RWPE2 (cell line): ENCODE data around the gene MRPL52.

Experiments
- ATAC-seq: fragments of 200-7000 bp; cut with Tn5 transposase; 3 replicates; pipeline ENCODE4 v1.9.1; 2021; ENCODE audit warnings: low read depth
- DNase-seq: peaks from one replicate; pipeline ENCODE4 v3.0.0-alpha.2; 2020; ENCODE audit warnings: low spot score
- H3K27ac ChIP-seq: fragments of 450-650 bp; 2 replicates; pipeline ENCODE4 v1.5.1; 2017; ENCODE audit warnings: mild to moderate bottlenecking; ENCODE audit not compliant: poor library complexity, severe bottlenecking
- H3K27me3 ChIP-seq: fragments of 250-450 bp; sonication (Bioruptor Pico); 2 replicates; pipeline ENCODE4 v1.5.1; 2021; ENCODE audit warnings: mild to moderate bottlenecking, moderate library complexity; ENCODE audit not compliant: insufficient read depth, poor library complexity, severe bottlenecking
- H3K36me3 ChIP-seq: fragments of 250-450 bp; sonication (Bioruptor Pico); 2 replicates; pipeline ENCODE4 v1.5.1; 2020; ENCODE audit warnings: low read depth, mild to moderate bottlenecking, moderate library complexity
- H3K4me1 ChIP-seq: fragments of 250-450 bp; sonication (Bioruptor Pico); 2 replicates; pipeline ENCODE4 v1.5.1; 2021; ENCODE audit warnings: mild to moderate bottlenecking, moderate library complexity; ENCODE audit not compliant: insufficient read depth, poor library complexity, severe bottlenecking
- H3K4me3 ChIP-seq: fragments of 250-450 bp; sonication (Bioruptor Pico); 2 replicates; pipeline ENCODE4 v1.5.1; 2021; ENCODE audit warnings: mild to moderate bottlenecking, moderate library complexity; ENCODE audit not compliant: severe bottlenecking
- H3K9me3 ChIP-seq: fragments of 250-450 bp; sonication (Bioruptor Pico); 2 replicates; pipeline ENCODE4 v1.5.1; 2021; ENCODE audit warnings: mild to moderate bottlenecking, moderate library complexity; ENCODE audit not compliant: severe bottlenecking
- CTCF ChIP-seq: fragments of 450-650 bp; IDR thresholded peaks from one replicate; pipeline ENCODE4 v1.5.1; 2017; ENCODE audit warnings: mild to moderate bottlenecking, moderate library complexity; ENCODE audit not compliant: poor library complexity, severe bottlenecking

MRPL52 gene

DNA sequence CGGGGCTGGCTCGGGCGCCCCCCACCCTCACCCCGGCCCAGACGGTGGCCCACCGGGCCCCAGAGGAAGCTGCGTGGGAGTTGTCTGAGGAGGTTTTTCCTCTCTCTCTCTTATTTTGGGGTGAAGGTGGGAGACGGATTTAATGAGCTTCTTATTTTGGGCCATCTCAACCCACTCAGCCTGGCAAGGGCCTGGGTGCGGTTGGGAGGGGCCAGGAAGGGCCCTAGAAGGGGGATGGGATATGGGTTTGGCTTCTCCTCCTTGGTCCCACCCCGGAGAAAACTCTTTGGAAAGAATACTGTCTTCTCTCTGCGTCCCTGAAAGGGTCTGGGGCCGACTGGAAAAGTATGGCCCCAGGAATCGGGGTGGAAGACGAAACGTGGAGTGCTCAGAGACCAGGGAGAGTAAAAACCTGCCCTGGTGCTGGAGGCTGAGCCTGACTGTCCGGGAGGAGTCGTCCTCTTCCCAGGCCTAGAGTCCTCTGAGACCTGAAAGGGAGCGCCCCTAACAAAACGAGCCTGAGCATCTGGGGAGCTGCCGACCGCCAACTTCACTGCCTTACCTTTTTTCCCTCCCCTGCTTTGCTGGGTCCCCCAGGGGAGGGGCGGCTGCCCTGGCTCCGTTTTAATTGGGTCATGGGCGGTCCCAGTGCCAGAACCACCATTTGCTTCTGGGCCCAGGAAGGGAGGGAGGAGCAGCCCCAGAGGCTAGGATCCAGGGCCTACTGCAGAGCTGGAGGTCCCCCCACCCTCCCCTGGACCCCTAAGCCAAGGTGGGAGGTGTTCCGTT is 8.3 kb downstream of the MRPL52 start:
- no peak for TF ChIP-seq CTCF
- no peaks in the 10 kb centered on the region for H3K9me3 ChIP-seq
- H3K4me3 ChIP-seq = peak overlapping the region; percentile 93
- H3K27ac ChIP-seq = peak overlapping the region; percentile 98
- DNase-seq = no peak
- H3K4me1 ChIP-seq = peaks cover 23% of the 10 kb centered on the region
- H3K36me3 ChIP-seq = peaks cover 77% of the 10 kb centered on the region
- peak; percentile 29 for ATAC-seq
- no peaks in the 10 kb centered on the region for H3K27me3 ChIP-seq

DNA sequence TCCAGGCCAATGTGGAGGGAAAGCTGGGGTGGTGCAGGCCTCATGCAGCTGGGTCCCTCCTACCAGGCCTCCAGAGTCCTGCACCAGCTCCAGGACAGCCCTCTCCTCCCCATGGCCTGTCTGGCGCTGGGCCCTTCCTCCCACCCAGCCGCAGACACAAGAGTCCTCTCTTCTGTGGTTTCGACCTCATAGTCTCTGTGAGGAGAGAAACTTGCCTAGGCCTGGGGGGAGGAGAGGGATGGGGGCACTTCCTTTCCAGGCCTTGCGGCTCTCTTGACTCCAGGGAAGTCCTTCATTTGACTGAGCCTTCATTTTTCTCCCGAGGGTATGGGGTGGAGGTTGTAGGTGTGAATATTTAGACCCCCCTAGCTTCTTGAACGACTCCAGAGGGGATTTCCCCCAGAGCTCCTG is 8.9 kb downstream of the MRPL52 start:
- Histone ChIP-seq H3K4me3 (peak overlapping the region; percentile 93), H3K27me3 (no peaks in the 10 kb centered on the region), H3K36me3 (peaks cover 77% of the 10 kb centered on the region), H3K9me3 (no peaks in the 10 kb centered on the region), H3K27ac (peak overlapping the region; percentile 98), H3K4me1 (peaks cover 23% of the 10 kb centered on the region)
- peak; percentile 8 for ATAC-seq
- TF ChIP-seq CTCF = no peak
- DNase-seq = no peak

DNA sequence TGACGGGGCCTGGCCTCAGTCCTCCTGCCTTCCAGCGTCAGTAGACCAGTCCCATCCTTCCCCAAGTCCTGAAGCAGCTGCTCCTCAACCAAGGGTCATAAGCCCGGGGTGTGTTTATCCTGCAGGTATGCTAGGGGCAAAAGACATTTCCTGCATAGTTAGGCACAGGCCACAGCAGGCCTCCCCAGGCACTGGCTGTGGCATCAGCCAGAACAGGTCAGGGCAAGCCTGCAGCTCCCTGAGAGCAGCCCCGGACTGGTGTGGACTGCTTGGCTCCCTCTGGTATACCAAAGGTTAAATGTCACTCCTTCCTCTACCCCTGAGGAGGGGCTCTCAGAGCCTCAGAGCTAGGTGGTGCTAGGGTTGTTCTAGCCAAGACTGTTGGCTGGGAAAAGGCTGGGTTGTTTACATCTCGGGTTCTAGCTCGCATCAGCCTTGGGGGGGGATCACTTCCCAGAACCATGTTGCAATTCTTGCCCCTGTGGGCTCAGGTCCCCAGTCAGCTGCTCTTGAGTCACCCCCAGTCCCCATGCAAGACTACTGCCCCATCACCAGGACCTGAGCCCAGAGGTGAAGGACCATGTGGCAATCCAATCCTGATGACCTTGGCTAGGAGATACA is 9.6 kb downstream of the MRPL52 start:
- H3K9me3 ChIP-seq = no peaks in the 10 kb centered on the region
- no peak for TF ChIP-seq CTCF
- peaks cover 23% of the 10 kb centered on the region for H3K4me1 ChIP-seq
- H3K4me3 ChIP-seq = peak overlapping the region; percentile 93
- H3K36me3 ChIP-seq = peaks cover 77% of the 10 kb centered on the region
- H3K27me3 ChIP-seq = no peaks in the 10 kb centered on the region
- peak; percentile 82 for ATAC-seq
- DNase-seq = peak; percentile 94
- H3K27ac ChIP-seq = peak overlapping the region; percentile 98

DNA sequence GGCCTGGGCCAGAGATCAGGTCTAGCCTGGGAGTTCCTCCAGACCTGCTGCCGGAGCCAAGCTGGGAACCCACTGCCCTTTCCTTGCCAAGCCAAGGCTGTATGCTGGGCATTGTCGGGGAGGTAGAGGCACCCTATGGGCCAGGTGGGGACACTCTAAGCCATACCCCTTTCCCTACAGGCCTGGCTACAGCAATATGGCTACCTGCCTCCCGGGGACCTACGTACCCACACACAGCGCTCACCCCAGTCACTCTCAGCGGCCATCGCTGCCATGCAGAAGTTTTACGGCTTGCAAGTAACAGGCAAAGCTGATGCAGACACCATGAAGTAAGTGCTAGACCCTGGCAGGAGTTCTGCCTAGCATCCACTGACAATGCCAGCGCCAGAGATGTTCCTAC is 11.6 kb downstream of the MRPL52 start:
- no peak overlapping the region for H3K4me3 ChIP-seq
- DNase-seq = no peak
- no peak for ATAC-seq
- H3K4me1 ChIP-seq = peaks cover 20% of the 10 kb centered on the region
- H3K9me3 ChIP-seq = no peaks in the 10 kb centered on the region
- H3K36me3 ChIP-seq = peaks cover 88% of the 10 kb centered on the region
- peak overlapping the region; percentile 98 for H3K27ac ChIP-seq
- no peaks in the 10 kb centered on the region for H3K27me3 ChIP-seq
- TF ChIP-seq CTCF = no peak

- ATAC-seq (no peak), DNase-seq (no peak)
- no peaks in the 10 kb centered on the region for H3K9me3 ChIP-seq
- no peak overlapping the region for H3K4me3 ChIP-seq
- peaks cover 24% of the 10 kb centered on the region for H3K4me1 ChIP-seq
- peak overlapping the region; percentile 98 for H3K27ac ChIP-seq
- peaks cover 92% of the 10 kb centered on the region for H3K36me3 ChIP-seq
- no peak for TF ChIP-seq CTCF
- no peaks in the 10 kb centered on the region for H3K27me3 ChIP-seq
Measured at GRCh38 chr14:22841769-22842168, 12.1 kb downstream of the MRPL52 start.
